HepG2 (cell line): ENCODE measurements around the gene UPF3A. TPM values are rescaled to one million over a fixed set of nuclear protein-coding genes. Genes with fewer than 3 reads are reported as not detected.

Experiments used
- ARHGAP35 ChIP-seq: sonication (generic); formaldehyde crosslinking; IDR thresholded peaks from 2 replicates; pipeline ENCODE4 v1.9.0; 2022; ENCODE audit warnings: mild to moderate bottlenecking, inconsistent platforms, moderate library complexity, missing genetic modification reagents, borderline replicate concordance
- ARNTL ChIP-seq: sonication (generic); formaldehyde crosslinking; IDR thresholded peaks from 2 replicates; pipeline ENCODE4 v1.4.0; 2020; ENCODE audit warnings: mild to moderate bottlenecking, missing genetic modification reagents
- ATF4 ChIP-seq, 2 experiments: fragments of 450-650 bp in 1 of 2; sonication (generic) in 1 of 2; formaldehyde crosslinking; IDR thresholded peaks; 2 replicates each; pipeline versions ENCODE4 v1.5.0 to v1.8.0; 2020 to 2022; ENCODE audit warnings: mild to moderate bottlenecking in 1 of 2, missing genetic modification reagents in 1 of 2
- DNMT1 ChIP-seq: sonication (generic); formaldehyde crosslinking; IDR thresholded peaks from 2 replicates; pipeline ENCODE4 v1.5.1; 2020; ENCODE audit warnings: mild to moderate bottlenecking, missing genetic modification reagents
- FOXK1 ChIP-seq: sonication (generic); formaldehyde crosslinking; IDR thresholded peaks from 2 replicates; pipeline ENCODE4 v1.4.0; 2020; ENCODE audit warnings: low read depth, missing genetic modification reagents, borderline replicate concordance
- FOXO1 ChIP-seq: sonication (generic); formaldehyde crosslinking; IDR thresholded peaks from 2 replicates; pipeline ENCODE4 v1.4.0; 2020; ENCODE audit warnings: missing genetic modification reagents
- GABPB1 ChIP-seq: IDR thresholded peaks from 2 replicates; pipeline ENCODE4 v1.6.1; 2016; ENCODE audit warnings: mild to moderate bottlenecking, missing genetic modification reagents, moderate library complexity, missing compliant biosample characterization
- GATAD2A ChIP-seq: IDR thresholded peaks from 2 replicates; pipeline ENCODE4 v1.6.1; 2016
- KDM2A ChIP-seq: sonication (generic); formaldehyde crosslinking; IDR thresholded peaks from 2 replicates; pipeline ENCODE4 v1.4.0; 2020; ENCODE audit warnings: low read depth, missing genetic modification reagents, borderline replicate concordance
- RBAK ChIP-seq: sonication (generic); formaldehyde crosslinking; IDR thresholded peaks from 2 replicates; pipeline ENCODE4 v1.5.1; 2020; ENCODE audit warnings: mild to moderate bottlenecking, missing genetic modification reagents
- RFXAP ChIP-seq: sonication (generic); formaldehyde crosslinking; IDR thresholded peaks from 2 replicates; pipeline ENCODE4 v1.4.0; 2020; ENCODE audit warnings: missing genetic modification reagents, borderline replicate concordance
- TFAP4 ChIP-seq: sonication (generic); IDR thresholded peaks from 2 replicates; pipeline ENCODE4 v1.6.1; 2016; ENCODE audit warnings: low read depth, borderline replicate concordance
- TGIF2 ChIP-seq: IDR thresholded peaks from 2 replicates; pipeline ENCODE4 v1.6.1; 2016; ENCODE audit warnings: control low read depth, missing compliant biosample characterization
- ZBTB46 ChIP-seq: sonication (generic); formaldehyde crosslinking; IDR thresholded peaks from 2 replicates; pipeline ENCODE4 v1.4.0; 2020; ENCODE audit warnings: mild to moderate bottlenecking, missing genetic modification reagents, borderline replicate concordance
- ZNF232 ChIP-seq: sonication (generic); formaldehyde crosslinking; IDR thresholded peaks from 2 replicates; pipeline ENCODE4 v1.4.0; 2020; ENCODE audit warnings: missing genetic modification reagents, borderline replicate concordance
- ZNF513 ChIP-seq: sonication (generic); formaldehyde crosslinking; conservative IDR thresholded peaks from 2 replicates; pipeline ENCODE4 v1.5.0; 2020; ENCODE audit warnings: missing genetic modification reagents
- ZNF580 ChIP-seq: IDR thresholded peaks from 2 replicates; pipeline ENCODE4 v1.6.1; 2016; ENCODE audit warnings: low read depth, borderline replicate concordance
- ZSCAN12 ChIP-seq: sonication (generic); formaldehyde crosslinking; IDR thresholded peaks from 2 replicates; pipeline ENCODE4 v1.9.0; 2021; ENCODE audit warnings: mild to moderate bottlenecking, missing genetic modification reagents
- ZSCAN30 ChIP-seq: sonication (generic); formaldehyde crosslinking; IDR thresholded peaks from 2 replicates; pipeline ENCODE4 v1.5.0; 2020; ENCODE audit warnings: mild to moderate bottlenecking, missing genetic modification reagents
- polyA plus RNA-seq, 8 experiments: library from polyadenylated mRNA; depleted of rRNA in 3 of 8; stranded (reverse) in 7 of 8; unstranded in 1 of 8; fragments of >200 nt; fragmentation: Illumina TruSeq in 4 of 8; extraction: Trizol in 4 of 8; gene quantifications; 2 replicates each; pipeline versions ENCODE4 v1.2.1 to v1.2.3, GENCODE V29; 2011 to 2016; ENCODE audit warnings: low read depth in 4 of 8, missing spikeins in 1 of 8, mixed read lengths in 1 of 8; ENCODE audit not compliant: insufficient read depth in 1 of 8
- total RNA-seq, 5 experiments: library from RNA; depleted of rRNA; stranded (reverse); fragments of >200 nt; fragmentation: Illumina TruSeq; extraction: Trizol; gene quantifications; 2 replicates each; pipeline ENCODE4 v1.2.3, GENCODE V29; 2016; ENCODE audit warnings: low read depth in 1 of 5

UPF3A gene
- total and polyA plus RNA-seq, 2 of the 13 experiments (the other 11 are each of a cell fraction or from before 2014, with no cell fraction given), result 60.2 to 63.8 TPM

GRCh38 chr13:114234645-114235421 lies 46.6 kb upstream of the UPF3A start, which contains the start of gene CDC16 (continued):
- peak; percentile 49; the same call in 1 of the 2 replicates for TF ChIP-seq TFAP4
- peak; percentile 51; the same call in 1 of the 2 replicates for TF ChIP-seq FOXO1 (CRISPR knock-in tag)
- TF ChIP-seq ATF4 (CRISPR knock-in tag; IDR thresholded peaks at IDR 0.05), result peak in 1 of 2 experiments; percentile 66; a peak in 2 of 4 replicates
- TF ChIP-seq RFXAP (CRISPR knock-in tag), result peak; percentile 84
- TF ChIP-seq ARNTL (CRISPR knock-in tag), result peak; percentile 1; the same call in 1 of the 2 replicates
- 0 out of 2 replicates have a peak, but pooled peaks have one; percentile 30 for TF ChIP-seq TGIF2 (CRISPR knock-in tag)
- TF ChIP-seq ZSCAN12 (CRISPR knock-in tag), result peak; percentile 80; the same call in 1 of the 2 replicates
- peak; percentile 56; the same call in 1 of the 2 replicates for TF ChIP-seq GATAD2A (CRISPR knock-in tag)
- 0 out of 2 replicates have a peak, but pooled peaks have one; percentile 69 for TF ChIP-seq DNMT1 (CRISPR knock-in tag)
- no peak for TF ChIP-seq RBAK (CRISPR knock-in tag)
- TF ChIP-seq ZSCAN30 (CRISPR knock-in tag), result peak; percentile 40; the same call in 1 of the 2 replicates
- TF ChIP-seq ZNF580 (CRISPR knock-in tag), result peak; percentile 55; the same call in 1 of the 2 replicates
- peak; percentile 63; the same call in 1 of the 2 replicates for TF ChIP-seq ARHGAP35 (CRISPR knock-in tag)
- TF ChIP-seq ZBTB46, result no peak
- peak; percentile 81; the same call in 1 of the 2 replicates for TF ChIP-seq FOXK1 (CRISPR knock-in tag)
- no peak for TF ChIP-seq ZNF513 (CRISPR knock-in tag)
- peak; percentile 96 for TF ChIP-seq GABPB1 (CRISPR knock-in tag)
- peak; percentile 83; the same call in 1 of the 2 replicates for TF ChIP-seq ZNF232 (CRISPR knock-in tag)
- peak; percentile 68 for TF ChIP-seq KDM2A
